ENCODE measurements around the gene KRTAP9-7. TPM values are rescaled to one million over a fixed set of nuclear protein-coding genes. Genes with fewer than 3 reads are reported as not detected.

Gene KRTAP9-7
- total RNA-seq, 4 donors from 2014 or later, result not detected

- peaks cover 8% of the 10 kb centered on the region for H3K27me3 ChIP-seq
- WGBS, 2 donors (ENCODE audit: low coverage in 1 of 2), result 68 to 83% methylated on average over 1 to 11 of the region's 11 CpGs
- DNase-seq, result no peak
- no peak within 1 kb of the TSS for H3K27ac ChIP-seq
- H3K36me3 ChIP-seq, result no peaks in the 10 kb centered on the region
- no peaks in the 10 kb centered on the region for H3K9me3 ChIP-seq
- no peaks in the 10 kb centered on the region for H3K4me1 ChIP-seq
- in situ Hi-C loops (cut with MboI; ENCODE audit: low pct_ligation_motif_present in 1 of 4, low pct_unique_long_range_greater_than_20kb in 1 of 4, low sequenced_read_pairs in 3 of 4), result no loop called here
- intact Hi-C loops (cut with DNase I; ENCODE audit: low total_unique reads), result no loop called here
- TF ChIP-seq POLR2AphosphoS5 (IDR thresholded peaks at IDR 0.05) (no peak), EP300 (IDR thresholded peaks at IDR 0.05; ENCODE audit: low read depth) (no peak), POLR2A (IDR thresholded peaks at IDR 0.05) (no peak)
- TF ChIP-seq, protein P1, sequence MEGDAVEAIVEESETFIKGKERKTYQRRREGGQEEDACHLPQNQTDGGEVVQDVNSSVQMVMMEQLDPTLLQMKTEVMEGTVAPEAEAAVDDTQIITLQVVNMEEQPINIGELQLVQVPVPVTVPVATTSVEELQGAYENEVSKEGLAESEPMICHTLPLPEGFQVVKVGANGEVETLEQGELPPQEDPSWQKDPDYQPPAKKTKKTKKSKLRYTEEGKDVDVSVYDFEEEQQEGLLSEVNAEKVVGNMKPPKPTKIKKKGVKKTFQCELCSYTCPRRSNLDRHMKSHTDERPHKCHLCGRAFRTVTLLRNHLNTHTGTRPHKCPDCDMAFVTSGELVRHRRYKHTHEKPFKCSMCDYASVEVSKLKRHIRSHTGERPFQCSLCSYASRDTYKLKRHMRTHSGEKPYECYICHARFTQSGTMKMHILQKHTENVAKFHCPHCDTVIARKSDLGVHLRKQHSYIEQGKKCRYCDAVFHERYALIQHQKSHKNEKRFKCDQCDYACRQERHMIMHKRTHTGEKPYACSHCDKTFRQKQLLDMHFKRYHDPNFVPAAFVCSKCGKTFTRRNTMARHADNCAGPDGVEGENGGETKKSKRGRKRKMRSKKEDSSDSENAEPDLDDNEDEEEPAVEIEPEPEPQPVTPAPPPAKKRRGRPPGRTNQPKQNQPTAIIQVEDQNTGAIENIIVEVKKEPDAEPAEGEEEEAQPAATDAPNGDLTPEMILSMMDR (IDR thresholded peaks at IDR 0.05), result no peak
- H3K4me3 ChIP-seq, result no peak within 1 kb of the TSS
Observed at GRCh38 chr17:41301916-41302901, 26.7 kb downstream of the KRTAP9-7 start, which contains the start of gene KRTAP29-1. TSS of gene KRTAP29-1 (minus strand) at chr17:41302851. CDS start at chr17:41302851, 0 bp downstream.

DNA sequence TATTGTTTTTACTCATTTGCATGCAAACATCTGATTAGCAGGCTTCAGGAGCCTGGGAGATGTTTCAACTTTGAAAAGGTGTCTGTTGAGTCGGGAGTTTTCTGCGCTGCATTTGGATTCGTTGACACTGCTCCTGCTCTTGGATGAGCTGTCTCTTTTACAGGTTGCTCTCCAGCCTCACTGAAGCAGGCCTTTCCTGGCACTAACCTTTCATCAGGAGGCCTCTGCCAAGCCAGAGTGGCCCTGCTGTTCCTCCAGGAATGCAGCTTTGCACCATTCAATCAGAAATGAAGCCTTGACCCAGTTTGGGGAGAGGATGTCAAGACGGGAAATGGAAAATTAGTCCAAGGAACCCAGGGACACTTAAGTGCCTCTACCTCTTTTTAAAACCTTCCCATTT, 27.5 kb downstream of the KRTAP9-7 start:
- 83 to 90% methylated on average over 1 to 4 of the region's 4 CpGs for WGBS, 2 donors (ENCODE audit: low coverage in 1 of 2)
- no peak overlapping the region for H3K27ac ChIP-seq
- DNase-seq, result no peak
- no peaks in the 10 kb centered on the region for H3K4me1 ChIP-seq
- H3K9me3 ChIP-seq, result no peaks in the 10 kb centered on the region
- in situ Hi-C loops (cut with MboI; ENCODE audit: low pct_ligation_motif_present in 1 of 4, low pct_unique_long_range_greater_than_20kb in 1 of 4, low sequenced_read_pairs in 3 of 4) (no loop called here), intact Hi-C loops (cut with DNase I; ENCODE audit: low total_unique reads) (no loop called here)
- H3K4me3 ChIP-seq, result no peak overlapping the region
- peaks cover 5% of the 10 kb centered on the region for H3K27me3 ChIP-seq
- H3K36me3 ChIP-seq, result no peaks in the 10 kb centered on the region
- no peak for TF ChIP-seq POLR2A (IDR thresholded peaks at IDR 0.05)
- TF ChIP-seq, protein P1 (IDR thresholded peaks at IDR 0.05), result no peak

DNA sequence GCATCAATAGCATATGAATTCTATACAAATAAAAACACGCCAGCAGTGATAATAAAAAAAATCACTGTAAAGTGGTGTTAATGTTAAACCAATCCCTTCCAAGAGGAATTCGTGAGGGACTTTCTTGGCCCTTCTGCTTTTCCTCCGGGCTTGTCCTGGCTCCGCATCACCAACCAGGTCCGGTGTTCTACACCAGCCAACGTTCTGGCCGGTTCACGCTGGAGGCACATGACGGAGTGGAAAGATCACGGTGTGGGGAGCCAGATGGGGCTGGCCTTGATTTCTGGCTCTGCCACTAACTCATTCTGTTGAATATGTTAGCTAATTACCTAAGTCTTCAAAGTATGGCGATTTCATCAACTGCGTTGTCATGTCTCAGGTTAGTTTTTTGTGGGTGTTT, 28.6 kb downstream of the KRTAP9-7 start:
- intact Hi-C loops (cut with DNase I; ENCODE audit: low total_unique reads) (no loop called here), in situ Hi-C loops (cut with MboI; ENCODE audit: low pct_ligation_motif_present in 1 of 4, low pct_unique_long_range_greater_than_20kb in 1 of 4, low sequenced_read_pairs in 3 of 4) (no loop called here)
- Histone ChIP-seq H3K4me1 (no peaks in the 10 kb centered on the region), H3K4me3 (no peak overlapping the region), H3K36me3 (no peaks in the 10 kb centered on the region), H3K9me3 (no peaks in the 10 kb centered on the region), H3K27ac (no peak overlapping the region), H3K27me3 (no peaks in the 10 kb centered on the region)
- WGBS, 2 donors (ENCODE audit: low coverage in 1 of 2), result 80 to 84% methylated on average over 11 to 12 of the region's 12 CpGs
- no peak for DNase-seq
- TF ChIP-seq EP300 (IDR thresholded peaks at IDR 0.05; ENCODE audit: low read depth) (no peak), POLR2A (IDR thresholded peaks at IDR 0.05) (no peak), POLR2AphosphoS5 (IDR thresholded peaks at IDR 0.05) (no peak)
- TF ChIP-seq, protein P1 (IDR thresholded peaks at IDR 0.05), result no peak

- DNase-seq, result no peak
- H3K4me1 ChIP-seq, result no peaks in the 10 kb centered on the region
- no peaks in the 10 kb centered on the region for H3K27me3 ChIP-seq
- TF ChIP-seq EP300 (IDR thresholded peaks at IDR 0.05; ENCODE audit: low read depth) (no peak), POLR2AphosphoS5 (IDR thresholded peaks at IDR 0.05) (no peak), POLR2A (IDR thresholded peaks at IDR 0.05) (no peak)
- TF ChIP-seq, protein P1 (IDR thresholded peaks at IDR 0.05), result no peak
- no peak overlapping the region for H3K4me3 ChIP-seq
- in situ Hi-C loops (cut with MboI; ENCODE audit: low pct_ligation_motif_present in 1 of 4, low pct_unique_long_range_greater_than_20kb in 1 of 4, low sequenced_read_pairs in 3 of 4) (no loop called here), intact Hi-C loops (cut with DNase I; ENCODE audit: low total_unique reads) (no loop called here)
- H3K27ac ChIP-seq, result no peak overlapping the region
- H3K36me3 ChIP-seq, result no peaks in the 10 kb centered on the region
- no peaks in the 10 kb centered on the region for H3K9me3 ChIP-seq
- WGBS, 2 donors (ENCODE audit: low coverage in 1 of 2), result 85% methylated on average over 9 of the region's 9 CpGs; no CpG with 5 or more reads in 1 of the 2 donors
Observed at GRCh38 chr17:41307647-41308046, 32.1 kb downstream of the KRTAP9-7 start.

Measured in transverse colon (tissue), 4 donors.